Right lobe of liver (tissue), 6 donors: ENCODE results near the gene ZFP42. TPM values are rescaled to one million over a fixed set of nuclear protein-coding genes. Genes with fewer than 3 reads are reported as not detected.

Experiments used
- ATAC-seq, 4 donors: fragments of 200-7000 bp; cut with Tn5 transposase; one replicate each; pipeline ENCODE4 v1.9.1; 2020; ENCODE audit warnings: mild to moderate bottlenecking in 4 of 4, moderate library complexity in 4 of 4
- DNase-seq, 3 donors: peaks; one replicate each; pipeline ENCODE4 v3.0.0-alpha.2; 2020
- H3K27ac ChIP-seq, 3 donors: fragments of 200-600 bp; one replicate each; pipeline ENCODE4 v1.8.0; 2022
- H3K27me3 ChIP-seq, 2 donors: fragments of 200-600 bp; one replicate each; pipeline ENCODE4 v1.8.0; 2022
- H3K36me3 ChIP-seq, 4 donors: fragments of 200-600 bp; sonication (generic) in 1 of 4; one replicate each; pipeline versions ENCODE4 v1.5.1 to v1.8.0; 2017 to 2022; ENCODE audit warnings: control low read depth in 1 of 4
- H3K4me1 ChIP-seq, 4 donors: fragments of 200-600 bp; sonication (generic) in 1 of 4; one replicate each; pipeline versions ENCODE4 v1.5.1 to v1.8.0; 2017 to 2022; ENCODE audit warnings: control low read depth in 1 of 4
- H3K4me3 ChIP-seq, 3 donors: fragments of 200-600 bp; one replicate each; pipeline ENCODE4 v1.8.0; 2022
- H3K9me3 ChIP-seq, 4 donors: fragments of 200-600 bp; sonication (generic) in 1 of 4; one replicate each; pipeline versions ENCODE4 v1.5.1 to v1.8.0; 2017 to 2022; ENCODE audit warnings: control low read depth in 1 of 4
- POLR2A ChIP-seq: fragments of 450-650 bp; IDR thresholded peaks from one replicate; pipeline ENCODE4 v1.6.1; 2017; ENCODE audit warnings: antibody characterized with exemption, mild to moderate bottlenecking
- WGBS: methylation state at CpG from one replicate; pipeline ENCODE4 v1.1.6; 2018; ENCODE audit warnings: low coverage, low lambda C conversion rate; ENCODE audit not compliant: insufficient coverage; ENCODE audit errors: missing lambda C conversion rate; 5-methylcytosine and 5-hydroxymethylcytosine counted together
- intact Hi-C, 2 donors: fragments of 100-400 bp; cut with DNase I; formaldehyde crosslinking; loops; one replicate each; pipeline versions ENCODE4 v1.11.2 to v1.14.1; 2022
- total RNA-seq, 6 experiments: library from RNA; depleted of rRNA in 2 of 6; stranded (reverse); fragments of >200 nt in 2 of 6; fragmentation: NEBNext Ultra II Directional in 3 of 6; extraction: Animal tissue kit (Norgen Biotek cat#: 25700) in 3 of 6; gene quantifications; one replicate each; pipeline versions ENCODE4 v1.1.0 to v1.2.4, GENCODE V29; 2016 to 2023
- TF ChIP-seq, protein P1 (sequence below), 4 donors: fragments of 200-600 bp in 3 of 4; fragments of 450-650 bp in 1 of 4; IDR thresholded peaks; one replicate each; pipeline versions ENCODE4 v1.5.1 to v1.8.0; 2016 to 2022; ENCODE audit warnings: antibody characterized with exemption in 4 of 4, mild to moderate bottlenecking in 2 of 4
- donor health status: DM: no; HTN: yes; CAD: no.
- donor health status: DM: no; HTN: no; CAD: no.
- donor health status: DM: no; HTN: no; CAD: no.
- donor health status: DM: no; HTN: yes; CAD: no.
- donor health status: DM: no; HTN: yes; CAD: no.

ZFP42 gene
- total RNA-seq, 6 experiments from 2014 or later: not detected

DNA sequence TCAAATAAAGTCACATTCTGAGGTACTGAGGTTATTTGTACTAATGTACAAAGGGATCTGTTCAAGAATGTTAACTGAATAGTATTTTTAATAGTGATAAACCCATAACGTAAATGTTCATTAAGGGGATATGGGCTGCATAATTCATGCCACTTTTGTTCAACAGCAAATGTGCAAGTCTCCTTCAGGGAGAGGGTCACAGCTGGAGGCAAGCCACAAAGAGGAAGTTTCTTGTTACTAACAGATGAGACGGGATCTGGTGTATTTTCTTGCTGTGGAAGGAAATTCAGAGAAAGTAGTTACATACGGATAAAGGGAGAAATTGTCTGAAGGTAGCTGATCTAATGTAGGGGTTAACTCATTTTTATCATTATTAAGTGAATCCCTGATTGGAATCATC lies 10.0 kb downstream of the ZFP42 start:
- no peak for TF ChIP-seq POLR2A
- TF ChIP-seq, protein P1, sequence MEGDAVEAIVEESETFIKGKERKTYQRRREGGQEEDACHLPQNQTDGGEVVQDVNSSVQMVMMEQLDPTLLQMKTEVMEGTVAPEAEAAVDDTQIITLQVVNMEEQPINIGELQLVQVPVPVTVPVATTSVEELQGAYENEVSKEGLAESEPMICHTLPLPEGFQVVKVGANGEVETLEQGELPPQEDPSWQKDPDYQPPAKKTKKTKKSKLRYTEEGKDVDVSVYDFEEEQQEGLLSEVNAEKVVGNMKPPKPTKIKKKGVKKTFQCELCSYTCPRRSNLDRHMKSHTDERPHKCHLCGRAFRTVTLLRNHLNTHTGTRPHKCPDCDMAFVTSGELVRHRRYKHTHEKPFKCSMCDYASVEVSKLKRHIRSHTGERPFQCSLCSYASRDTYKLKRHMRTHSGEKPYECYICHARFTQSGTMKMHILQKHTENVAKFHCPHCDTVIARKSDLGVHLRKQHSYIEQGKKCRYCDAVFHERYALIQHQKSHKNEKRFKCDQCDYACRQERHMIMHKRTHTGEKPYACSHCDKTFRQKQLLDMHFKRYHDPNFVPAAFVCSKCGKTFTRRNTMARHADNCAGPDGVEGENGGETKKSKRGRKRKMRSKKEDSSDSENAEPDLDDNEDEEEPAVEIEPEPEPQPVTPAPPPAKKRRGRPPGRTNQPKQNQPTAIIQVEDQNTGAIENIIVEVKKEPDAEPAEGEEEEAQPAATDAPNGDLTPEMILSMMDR (IDR thresholded peaks at IDR 0.05): no peak
- intact Hi-C loops: no loop called here
- 19% methylated on average over 3 of the region's 3 CpGs for WGBS

DNA sequence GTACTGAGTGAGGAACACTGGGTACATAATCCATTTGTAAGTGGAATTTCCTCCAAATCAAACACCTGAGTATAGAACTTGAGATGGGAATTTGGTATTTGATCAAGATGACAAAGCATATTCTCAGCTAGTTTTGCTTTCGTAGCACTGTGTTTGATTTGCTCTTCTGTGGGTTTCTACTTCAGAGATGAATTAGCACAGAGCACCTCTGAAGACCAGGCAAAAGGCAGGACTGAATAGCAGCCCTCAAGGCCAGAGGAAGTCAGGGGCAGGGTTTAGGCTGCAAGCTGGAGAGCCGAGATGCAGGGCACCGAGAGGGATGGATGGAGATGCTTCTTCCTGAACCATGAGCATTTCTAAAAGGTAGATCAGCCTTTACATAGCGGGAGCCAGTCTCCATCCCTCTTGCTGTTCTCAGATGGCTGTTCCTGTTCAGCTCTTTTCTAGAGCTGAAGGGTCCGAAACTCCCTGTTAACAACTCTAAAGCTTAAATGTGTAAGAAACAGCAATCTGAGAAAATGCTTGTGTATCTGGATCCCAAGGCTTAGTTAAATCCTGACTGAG lies 10.8 kb downstream of the ZFP42 start:
- Histone ChIP-seq H3K9me3 (no peaks in the 10 kb centered on the region), H3K4me3 (no peak overlapping the region), H3K36me3 (no peaks in the 10 kb centered on the region), H3K27ac (no peak overlapping the region), H3K4me1 (no peaks in the 10 kb centered on the region), H3K27me3 (no peaks in the 10 kb centered on the region)
- no peak for ATAC-seq
- no peak for DNase-seq
- WGBS: 36% methylated on average over 4 of the region's 5 CpGs
- intact Hi-C loops: no loop called here
- no peak for TF ChIP-seq POLR2A
- TF ChIP-seq, protein P1 (IDR thresholded peaks at IDR 0.05): no peak

More for the DNA sequence above, 10.0 kb downstream of the ZFP42 start:
- Histone ChIP-seq H3K9me3 (no peaks in the 10 kb centered on the region), H3K27ac (no peak overlapping the region), H3K4me3 (no peak overlapping the region), H3K4me1 (no peaks in the 10 kb centered on the region), H3K36me3 (no peaks in the 10 kb centered on the region), H3K27me3 (no peaks in the 10 kb centered on the region)
- ATAC-seq (no peak), DNase-seq (no peak)

DNA sequence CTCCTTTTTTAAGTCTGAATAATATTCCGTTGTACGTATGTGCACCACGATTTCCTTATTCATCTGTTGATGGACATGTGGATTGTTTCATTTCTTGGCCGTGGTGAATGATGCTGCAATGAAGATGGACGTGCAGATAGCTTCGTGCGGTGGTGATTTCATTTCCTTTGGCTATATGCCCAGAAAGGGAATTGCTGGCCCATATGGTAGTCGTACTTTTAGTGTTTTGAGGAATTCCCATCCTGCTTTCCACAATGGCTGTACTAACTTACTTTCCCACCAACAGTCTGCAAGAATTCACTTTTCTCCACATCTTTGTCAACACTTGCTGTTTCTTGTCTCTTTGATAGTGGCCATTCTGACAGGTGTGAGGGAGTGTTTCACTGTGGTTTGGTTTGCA lies 12.8 kb downstream of the ZFP42 start:
- no peak overlapping the region for H3K4me3 ChIP-seq
- H3K9me3 ChIP-seq: no peaks in the 10 kb centered on the region
- H3K36me3 ChIP-seq: no peaks in the 10 kb centered on the region
- H3K27me3 ChIP-seq: no peaks in the 10 kb centered on the region
- ATAC-seq: no peak
- WGBS: 54% methylated on average over 8 of the region's 8 CpGs
- H3K4me1 ChIP-seq: no peaks in the 10 kb centered on the region
- no peak for DNase-seq
- no peak overlapping the region for H3K27ac ChIP-seq
- TF ChIP-seq, protein P1 (IDR thresholded peaks at IDR 0.05): no peak
- TF ChIP-seq POLR2A: no peak
- intact Hi-C loops: no loop called here

DNA sequence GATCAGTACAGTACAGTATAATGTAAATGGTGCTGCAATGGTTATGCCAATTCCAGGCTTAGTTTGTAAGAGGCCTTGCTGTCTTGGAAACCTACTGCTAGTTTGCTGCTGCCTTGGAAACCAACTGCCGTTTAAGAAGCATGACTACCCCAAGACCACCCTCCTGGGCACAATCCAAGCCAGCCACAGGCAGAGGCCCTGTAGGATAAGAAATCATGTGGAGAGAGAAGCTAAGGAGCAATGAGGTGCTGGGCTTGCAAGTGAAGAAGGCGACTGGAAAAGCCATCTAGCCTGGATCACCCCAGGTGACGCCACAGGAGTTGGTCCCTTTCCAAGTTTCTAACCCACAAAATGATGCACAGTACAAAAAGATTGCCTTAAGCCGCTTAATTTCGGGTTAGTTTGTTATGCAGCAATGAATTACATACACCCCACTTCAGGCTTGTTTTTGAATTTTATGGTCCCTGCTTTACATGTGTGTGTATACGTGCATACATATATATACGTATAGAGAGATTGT lies 16.9 kb downstream of the ZFP42 start:
- no peaks in the 10 kb centered on the region for H3K9me3 ChIP-seq
- WGBS: 68% methylated on average over 7 of the region's 7 CpGs
- H3K27me3 ChIP-seq: no peaks in the 10 kb centered on the region
- no peak for TF ChIP-seq POLR2A
- TF ChIP-seq, protein P1 (IDR thresholded peaks at IDR 0.05): no peak
- ATAC-seq (no peak), DNase-seq (no peak)
- H3K27ac ChIP-seq: no peak overlapping the region
- no peak overlapping the region for H3K4me3 ChIP-seq
- intact Hi-C loops: no loop called here
- H3K36me3 ChIP-seq: no peaks in the 10 kb centered on the region
- no peaks in the 10 kb centered on the region for H3K4me1 ChIP-seq
